ENCODE results near the gene FOXQ1.

DNA sequence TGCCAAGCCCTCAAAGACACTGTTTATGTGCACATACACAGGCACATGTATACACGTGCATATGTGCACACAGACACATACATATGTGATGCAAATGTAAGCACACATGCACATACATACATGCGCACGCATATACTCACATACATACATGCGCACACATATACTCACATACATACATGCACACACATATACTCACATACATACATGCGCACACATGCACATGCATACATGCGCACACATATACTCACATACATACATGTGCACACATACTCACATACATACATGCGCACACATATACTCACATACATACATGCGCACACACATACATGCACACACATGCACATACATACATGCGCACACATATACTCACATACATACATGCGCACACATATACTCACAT is 20.5 kb upstream of the FOXQ1 start:
- TF ChIP-seq, protein P1, sequence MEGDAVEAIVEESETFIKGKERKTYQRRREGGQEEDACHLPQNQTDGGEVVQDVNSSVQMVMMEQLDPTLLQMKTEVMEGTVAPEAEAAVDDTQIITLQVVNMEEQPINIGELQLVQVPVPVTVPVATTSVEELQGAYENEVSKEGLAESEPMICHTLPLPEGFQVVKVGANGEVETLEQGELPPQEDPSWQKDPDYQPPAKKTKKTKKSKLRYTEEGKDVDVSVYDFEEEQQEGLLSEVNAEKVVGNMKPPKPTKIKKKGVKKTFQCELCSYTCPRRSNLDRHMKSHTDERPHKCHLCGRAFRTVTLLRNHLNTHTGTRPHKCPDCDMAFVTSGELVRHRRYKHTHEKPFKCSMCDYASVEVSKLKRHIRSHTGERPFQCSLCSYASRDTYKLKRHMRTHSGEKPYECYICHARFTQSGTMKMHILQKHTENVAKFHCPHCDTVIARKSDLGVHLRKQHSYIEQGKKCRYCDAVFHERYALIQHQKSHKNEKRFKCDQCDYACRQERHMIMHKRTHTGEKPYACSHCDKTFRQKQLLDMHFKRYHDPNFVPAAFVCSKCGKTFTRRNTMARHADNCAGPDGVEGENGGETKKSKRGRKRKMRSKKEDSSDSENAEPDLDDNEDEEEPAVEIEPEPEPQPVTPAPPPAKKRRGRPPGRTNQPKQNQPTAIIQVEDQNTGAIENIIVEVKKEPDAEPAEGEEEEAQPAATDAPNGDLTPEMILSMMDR (IDR thresholded peaks at IDR 0.05 in 2 of 3, conservative IDR thresholded peaks at IDR 0.05 in 1 of 3; ENCODE audit: insufficient read depth in 2 of 3, low read depth in 1 of 3, low read length in 3 of 3), result no peak
- TF ChIP-seq EZH2 (IDR thresholded peaks at IDR 0.05; ENCODE audit: borderline replicate concordance, low read depth, low read length), result no peak
- TF ChIP-seq, protein P2, sequence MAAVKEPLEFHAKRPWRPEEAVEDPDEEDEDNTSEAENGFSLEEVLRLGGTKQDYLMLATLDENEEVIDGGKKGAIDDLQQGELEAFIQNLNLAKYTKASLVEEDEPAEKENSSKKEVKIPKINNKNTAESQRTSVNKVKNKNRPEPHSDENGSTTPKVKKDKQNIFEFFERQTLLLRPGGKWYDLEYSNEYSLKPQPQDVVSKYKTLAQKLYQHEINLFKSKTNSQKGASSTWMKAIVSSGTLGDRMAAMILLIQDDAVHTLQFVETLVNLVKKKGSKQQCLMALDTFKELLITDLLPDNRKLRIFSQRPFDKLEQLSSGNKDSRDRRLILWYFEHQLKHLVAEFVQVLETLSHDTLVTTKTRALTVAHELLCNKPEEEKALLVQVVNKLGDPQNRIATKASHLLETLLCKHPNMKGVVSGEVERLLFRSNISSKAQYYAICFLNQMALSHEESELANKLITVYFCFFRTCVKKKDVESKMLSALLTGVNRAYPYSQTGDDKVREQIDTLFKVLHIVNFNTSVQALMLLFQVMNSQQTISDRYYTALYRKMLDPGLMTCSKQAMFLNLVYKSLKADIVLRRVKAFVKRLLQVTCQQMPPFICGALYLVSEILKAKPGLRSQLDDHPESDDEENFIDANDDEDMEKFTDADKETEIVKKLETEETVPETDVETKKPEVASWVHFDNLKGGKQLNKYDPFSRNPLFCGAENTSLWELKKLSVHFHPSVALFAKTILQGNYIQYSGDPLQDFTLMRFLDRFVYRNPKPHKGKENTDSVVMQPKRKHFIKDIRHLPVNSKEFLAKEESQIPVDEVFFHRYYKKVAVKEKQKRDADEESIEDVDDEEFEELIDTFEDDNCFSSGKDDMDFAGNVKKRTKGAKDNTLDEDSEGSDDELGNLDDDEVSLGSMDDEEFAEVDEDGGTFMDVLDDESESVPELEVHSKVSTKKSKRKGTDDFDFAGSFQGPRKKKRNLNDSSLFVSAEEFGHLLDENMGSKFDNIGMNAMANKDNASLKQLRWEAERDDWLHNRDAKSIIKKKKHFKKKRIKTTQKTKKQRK (IDR thresholded peaks at IDR 0.05; ENCODE audit: borderline replicate concordance, low read depth, low read length), result no peak

Measured in K562 (cell line).